ENCODE data around the gene DLG1. TPM values are rescaled to one million over a fixed set of nuclear protein-coding genes. Genes with fewer than 3 reads are reported as not detected.

The DLG1 gene
- total and polyA plus RNA-seq, 4 donors: 12.7 to 51.2 (median 22.3) TPM

DNA sequence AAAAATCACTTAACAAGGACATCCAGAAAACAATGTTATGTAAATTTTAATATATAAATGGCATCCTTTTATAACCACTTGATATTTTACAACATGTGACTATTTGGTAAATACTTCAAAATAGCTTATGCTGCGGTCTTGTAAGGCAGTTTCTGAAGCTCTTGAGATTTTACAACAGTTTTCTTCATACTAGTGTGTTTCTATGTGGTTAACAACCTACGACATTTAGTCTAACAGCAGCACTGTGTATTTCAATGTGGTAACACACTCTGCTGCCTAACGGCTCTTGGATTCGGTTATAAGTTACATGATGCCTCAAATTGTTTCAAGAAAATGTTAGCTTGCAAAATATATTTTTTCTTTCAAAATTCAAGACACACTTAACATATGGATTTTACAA, 255.9 kb downstream of the DLG1 start:
- TF ChIP-seq HNF4G (IDR thresholded peaks at IDR 0.05) (no peak), NR2F2 (IDR thresholded peaks at IDR 0.05) (no peak), FOXA1 (IDR thresholded peaks at IDR 0.05) (no peak), HNF4A (conservative IDR thresholded peaks at IDR 0.05) (no peak), GABPA (IDR thresholded peaks at IDR 0.05 in 1 of 2, conservative IDR thresholded peaks at IDR 0.05 in 1 of 2) (no peak), FOXA2 (IDR thresholded peaks at IDR 0.05) (no peak)
- TF ChIP-seq, protein P1, sequence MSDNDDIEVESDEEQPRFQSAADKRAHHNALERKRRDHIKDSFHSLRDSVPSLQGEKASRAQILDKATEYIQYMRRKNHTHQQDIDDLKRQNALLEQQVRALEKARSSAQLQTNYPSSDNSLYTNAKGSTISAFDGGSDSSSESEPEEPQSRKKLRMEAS (IDR thresholded peaks at IDR 0.05): no peak
- WGBS: 97% methylated on average over 4 of the region's 4 CpGs
- no peak overlapping the region for H3K9ac ChIP-seq (ENCODE audit: low read depth in 1 of 2, low read length in 2 of 2)
- H3K9me3 ChIP-seq (ENCODE audit: control insufficient read depth in 4 of 4, low read length in 3 of 4): no peaks in the 10 kb centered on the region
- H3K27me3 ChIP-seq (ENCODE audit: control insufficient read depth in 4 of 4, insufficient read depth in 4 of 4, low read length in 3 of 4): no peaks in the 10 kb centered on the region
- no peak for DNase-seq (ENCODE audit: low spot score)
- peaks cover 0 to under 1% (median under 1%) of the 10 kb centered on the region in 4 donors for H3K4me1 ChIP-seq (ENCODE audit: control insufficient read depth in 4 of 4, insufficient read depth in 4 of 4, low read length in 3 of 4)
- H3K36me3 ChIP-seq (ENCODE audit: control insufficient read depth in 4 of 4, insufficient read depth in 3 of 4, low read depth in 1 of 4, low read length in 3 of 4): peaks cover 6 to 22% (median 15%) of the 10 kb centered on the region in 4 donors
- no peak overlapping the region for H3K4me3 ChIP-seq (ENCODE audit: low read depth in 1 of 3, low read length in 3 of 3)
- H3K27ac ChIP-seq (ENCODE audit: low read depth in 1 of 2, low read length in 2 of 2): no peak overlapping the region

DNA sequence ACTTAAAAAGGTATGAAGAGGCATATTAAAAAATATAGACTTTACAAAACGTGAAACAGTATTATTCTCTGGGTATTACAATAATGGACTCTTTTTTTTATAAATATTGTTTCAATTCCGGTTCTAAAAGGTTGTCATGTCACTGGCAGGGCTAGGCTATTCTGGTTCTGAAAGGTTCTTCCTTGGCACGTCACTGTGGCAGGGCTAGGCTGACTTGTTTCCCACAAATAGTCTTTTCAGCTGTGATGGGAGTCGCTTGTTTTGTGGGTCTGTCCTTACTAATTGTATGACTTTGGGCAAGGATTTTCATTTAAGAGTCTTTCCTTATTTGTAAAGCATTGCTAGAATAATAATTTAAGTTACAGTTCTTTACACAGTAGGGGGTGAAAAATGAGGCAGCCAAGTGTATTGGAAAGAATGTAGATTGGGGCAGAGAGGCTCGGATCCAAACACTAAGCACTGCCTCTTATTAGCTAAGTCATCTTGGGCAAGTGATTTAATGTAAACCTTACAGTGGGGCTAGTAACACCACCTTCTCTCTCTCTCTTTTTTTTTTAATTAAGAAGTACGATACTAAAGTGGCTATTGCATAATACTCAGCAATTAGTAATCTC, 256.4 kb downstream of the DLG1 start:
- Histone ChIP-seq H3K9me3 (ENCODE audit: control insufficient read depth in 4 of 4, low read length in 3 of 4) (no peaks in the 10 kb centered on the region), H3K4me1 (ENCODE audit: control insufficient read depth in 4 of 4, insufficient read depth in 4 of 4, low read length in 3 of 4) (no peaks in the 10 kb centered on the region), H3K36me3 (ENCODE audit: control insufficient read depth in 4 of 4, insufficient read depth in 3 of 4, low read depth in 1 of 4, low read length in 3 of 4) (peaks cover 6 to 22% (median 15%) of the 10 kb centered on the region in 4 donors), H3K27me3 (ENCODE audit: control insufficient read depth in 4 of 4, insufficient read depth in 4 of 4, low read length in 3 of 4) (no peaks in the 10 kb centered on the region), H3K9ac (ENCODE audit: low read depth in 1 of 2, low read length in 2 of 2) (no peak overlapping the region), H3K4me3 (ENCODE audit: low read depth in 1 of 3, low read length in 3 of 3) (no peak overlapping the region), H3K27ac (ENCODE audit: low read depth in 1 of 2, low read length in 2 of 2) (no peak overlapping the region)
- no peak for TF ChIP-seq RAD21 (IDR thresholded peaks at IDR 0.05)
- TF ChIP-seq ZBTB33 (IDR thresholded peaks at IDR 0.05): no peak
- no peak for TF ChIP-seq TAF1 (conservative IDR thresholded peaks at IDR 0.05)
- TF ChIP-seq FOXA1 (IDR thresholded peaks at IDR 0.05): no peak
- TF ChIP-seq GABPA (IDR thresholded peaks at IDR 0.05 in 1 of 2, conservative IDR thresholded peaks at IDR 0.05 in 1 of 2): no peak
- TF ChIP-seq FOXA2 (IDR thresholded peaks at IDR 0.05): no peak
- TF ChIP-seq, protein P2, sequence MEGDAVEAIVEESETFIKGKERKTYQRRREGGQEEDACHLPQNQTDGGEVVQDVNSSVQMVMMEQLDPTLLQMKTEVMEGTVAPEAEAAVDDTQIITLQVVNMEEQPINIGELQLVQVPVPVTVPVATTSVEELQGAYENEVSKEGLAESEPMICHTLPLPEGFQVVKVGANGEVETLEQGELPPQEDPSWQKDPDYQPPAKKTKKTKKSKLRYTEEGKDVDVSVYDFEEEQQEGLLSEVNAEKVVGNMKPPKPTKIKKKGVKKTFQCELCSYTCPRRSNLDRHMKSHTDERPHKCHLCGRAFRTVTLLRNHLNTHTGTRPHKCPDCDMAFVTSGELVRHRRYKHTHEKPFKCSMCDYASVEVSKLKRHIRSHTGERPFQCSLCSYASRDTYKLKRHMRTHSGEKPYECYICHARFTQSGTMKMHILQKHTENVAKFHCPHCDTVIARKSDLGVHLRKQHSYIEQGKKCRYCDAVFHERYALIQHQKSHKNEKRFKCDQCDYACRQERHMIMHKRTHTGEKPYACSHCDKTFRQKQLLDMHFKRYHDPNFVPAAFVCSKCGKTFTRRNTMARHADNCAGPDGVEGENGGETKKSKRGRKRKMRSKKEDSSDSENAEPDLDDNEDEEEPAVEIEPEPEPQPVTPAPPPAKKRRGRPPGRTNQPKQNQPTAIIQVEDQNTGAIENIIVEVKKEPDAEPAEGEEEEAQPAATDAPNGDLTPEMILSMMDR (IDR thresholded peaks at IDR 0.05; ENCODE audit: low read depth, low read length, missing input control): no peak
- no peak for TF ChIP-seq HNF4G (IDR thresholded peaks at IDR 0.05)
- TF ChIP-seq, protein P1 (IDR thresholded peaks at IDR 0.05): no peak
- TF ChIP-seq, protein P3, sequence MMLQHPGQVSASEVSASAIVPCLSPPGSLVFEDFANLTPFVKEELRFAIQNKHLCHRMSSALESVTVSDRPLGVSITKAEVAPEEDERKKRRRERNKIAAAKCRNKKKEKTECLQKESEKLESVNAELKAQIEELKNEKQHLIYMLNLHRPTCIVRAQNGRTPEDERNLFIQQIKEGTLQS (IDR thresholded peaks at IDR 0.05): no peak
- TF ChIP-seq, protein P4, sequence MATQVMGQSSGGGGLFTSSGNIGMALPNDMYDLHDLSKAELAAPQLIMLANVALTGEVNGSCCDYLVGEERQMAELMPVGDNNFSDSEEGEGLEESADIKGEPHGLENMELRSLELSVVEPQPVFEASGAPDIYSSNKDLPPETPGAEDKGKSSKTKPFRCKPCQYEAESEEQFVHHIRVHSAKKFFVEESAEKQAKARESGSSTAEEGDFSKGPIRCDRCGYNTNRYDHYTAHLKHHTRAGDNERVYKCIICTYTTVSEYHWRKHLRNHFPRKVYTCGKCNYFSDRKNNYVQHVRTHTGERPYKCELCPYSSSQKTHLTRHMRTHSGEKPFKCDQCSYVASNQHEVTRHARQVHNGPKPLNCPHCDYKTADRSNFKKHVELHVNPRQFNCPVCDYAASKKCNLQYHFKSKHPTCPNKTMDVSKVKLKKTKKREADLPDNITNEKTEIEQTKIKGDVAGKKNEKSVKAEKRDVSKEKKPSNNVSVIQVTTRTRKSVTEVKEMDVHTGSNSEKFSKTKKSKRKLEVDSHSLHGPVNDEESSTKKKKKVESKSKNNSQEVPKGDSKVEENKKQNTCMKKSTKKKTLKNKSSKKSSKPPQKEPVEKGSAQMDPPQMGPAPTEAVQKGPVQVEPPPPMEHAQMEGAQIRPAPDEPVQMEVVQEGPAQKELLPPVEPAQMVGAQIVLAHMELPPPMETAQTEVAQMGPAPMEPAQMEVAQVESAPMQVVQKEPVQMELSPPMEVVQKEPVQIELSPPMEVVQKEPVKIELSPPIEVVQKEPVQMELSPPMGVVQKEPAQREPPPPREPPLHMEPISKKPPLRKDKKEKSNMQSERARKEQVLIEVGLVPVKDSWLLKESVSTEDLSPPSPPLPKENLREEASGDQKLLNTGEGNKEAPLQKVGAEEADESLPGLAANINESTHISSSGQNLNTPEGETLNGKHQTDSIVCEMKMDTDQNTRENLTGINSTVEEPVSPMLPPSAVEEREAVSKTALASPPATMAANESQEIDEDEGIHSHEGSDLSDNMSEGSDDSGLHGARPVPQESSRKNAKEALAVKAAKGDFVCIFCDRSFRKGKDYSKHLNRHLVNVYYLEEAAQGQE (IDR thresholded peaks at IDR 0.05): no peak
- TF ChIP-seq YY1 (IDR thresholded peaks at IDR 0.05): no peak
- no peak for TF ChIP-seq JUND (IDR thresholded peaks at IDR 0.05)
- TF ChIP-seq SP1 (IDR thresholded peaks at IDR 0.05): no peak
- TF ChIP-seq HNF4A (conservative IDR thresholded peaks at IDR 0.05): no peak
- no peak for TF ChIP-seq EGR1 (IDR thresholded peaks at IDR 0.05; ENCODE audit: low read depth in 2 of 2)
- no peak for TF ChIP-seq NR2F2 (IDR thresholded peaks at IDR 0.05)
- no peak for TF ChIP-seq RXRA (IDR thresholded peaks at IDR 0.05)
- 96% methylated on average over 6 of the region's 6 CpGs for WGBS
- no peak for DNase-seq (ENCODE audit: low spot score)

Measured in liver (tissue), 9 donors.